ENCODE measurements around the gene ITPR2. TPM values are rescaled to one million over a fixed set of nuclear protein-coding genes. Genes with fewer than 3 reads are reported as not detected.

The ITPR2 gene
- total and polyA plus RNA-seq, 2 of the 13 experiments (the other 11 are each of a cell fraction or from before 2014, with no cell fraction given): 31.9 to 81.9 TPM

DNA sequence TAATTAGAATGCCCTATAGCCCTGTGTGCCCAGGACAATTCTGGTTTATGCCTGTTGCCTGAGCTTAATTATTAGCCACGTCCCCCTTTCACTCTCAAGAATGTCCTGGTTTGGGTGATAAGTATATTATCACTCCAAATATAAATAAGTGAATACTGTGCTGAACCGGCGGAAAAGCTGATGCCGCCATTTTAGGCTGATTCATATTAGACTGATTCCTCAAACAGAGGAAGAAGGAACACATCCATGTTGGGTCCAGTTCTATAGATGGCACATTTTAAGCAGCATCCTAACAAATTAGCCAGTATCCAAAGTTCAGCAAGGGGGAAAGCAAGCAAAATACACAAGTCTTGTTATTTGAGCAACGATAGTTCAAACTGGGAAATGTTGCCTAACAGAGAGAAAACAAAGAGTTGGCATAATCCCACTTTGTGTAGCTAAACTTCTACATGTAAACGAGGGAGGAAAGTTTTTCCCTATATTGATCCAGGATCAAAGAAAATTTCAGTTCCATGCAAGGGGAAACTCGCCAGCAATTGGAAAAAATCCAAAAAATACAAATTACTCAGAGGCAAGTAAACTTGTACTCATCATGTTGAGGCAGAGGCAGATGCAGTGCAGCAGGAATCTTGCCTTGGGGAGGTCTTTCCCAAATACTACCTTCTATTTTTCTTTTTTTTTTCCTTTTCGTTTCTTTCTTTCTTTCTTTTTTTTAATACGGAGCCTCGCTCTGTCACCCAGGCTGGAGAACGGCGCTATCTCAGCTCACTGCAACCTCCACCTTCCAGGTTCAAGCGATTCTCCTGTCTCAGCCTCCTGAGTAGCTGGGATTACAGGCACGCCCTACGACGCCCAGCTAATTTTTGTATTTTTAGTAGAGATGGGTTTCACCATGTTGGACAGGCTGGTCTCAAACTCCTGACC lies 96.2 kb downstream of the ITPR2 start (continued):
- TF ChIP-seq, protein P1, sequence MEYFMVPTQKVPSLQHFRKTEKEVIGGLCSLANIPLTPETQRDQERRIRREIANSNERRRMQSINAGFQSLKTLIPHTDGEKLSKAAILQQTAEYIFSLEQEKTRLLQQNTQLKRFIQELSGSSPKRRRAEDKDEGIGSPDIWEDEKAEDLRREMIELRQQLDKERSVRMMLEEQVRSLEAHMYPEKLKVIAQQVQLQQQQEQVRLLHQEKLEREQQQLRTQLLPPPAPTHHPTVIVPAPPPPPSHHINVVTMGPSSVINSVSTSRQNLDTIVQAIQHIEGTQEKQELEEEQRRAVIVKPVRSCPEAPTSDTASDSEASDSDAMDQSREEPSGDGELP (IDR thresholded peaks at IDR 0.05; ENCODE audit: borderline replicate concordance, low read depth): no peak; the same call in 1 of the 2 replicates
- TF ChIP-seq, protein P2, sequence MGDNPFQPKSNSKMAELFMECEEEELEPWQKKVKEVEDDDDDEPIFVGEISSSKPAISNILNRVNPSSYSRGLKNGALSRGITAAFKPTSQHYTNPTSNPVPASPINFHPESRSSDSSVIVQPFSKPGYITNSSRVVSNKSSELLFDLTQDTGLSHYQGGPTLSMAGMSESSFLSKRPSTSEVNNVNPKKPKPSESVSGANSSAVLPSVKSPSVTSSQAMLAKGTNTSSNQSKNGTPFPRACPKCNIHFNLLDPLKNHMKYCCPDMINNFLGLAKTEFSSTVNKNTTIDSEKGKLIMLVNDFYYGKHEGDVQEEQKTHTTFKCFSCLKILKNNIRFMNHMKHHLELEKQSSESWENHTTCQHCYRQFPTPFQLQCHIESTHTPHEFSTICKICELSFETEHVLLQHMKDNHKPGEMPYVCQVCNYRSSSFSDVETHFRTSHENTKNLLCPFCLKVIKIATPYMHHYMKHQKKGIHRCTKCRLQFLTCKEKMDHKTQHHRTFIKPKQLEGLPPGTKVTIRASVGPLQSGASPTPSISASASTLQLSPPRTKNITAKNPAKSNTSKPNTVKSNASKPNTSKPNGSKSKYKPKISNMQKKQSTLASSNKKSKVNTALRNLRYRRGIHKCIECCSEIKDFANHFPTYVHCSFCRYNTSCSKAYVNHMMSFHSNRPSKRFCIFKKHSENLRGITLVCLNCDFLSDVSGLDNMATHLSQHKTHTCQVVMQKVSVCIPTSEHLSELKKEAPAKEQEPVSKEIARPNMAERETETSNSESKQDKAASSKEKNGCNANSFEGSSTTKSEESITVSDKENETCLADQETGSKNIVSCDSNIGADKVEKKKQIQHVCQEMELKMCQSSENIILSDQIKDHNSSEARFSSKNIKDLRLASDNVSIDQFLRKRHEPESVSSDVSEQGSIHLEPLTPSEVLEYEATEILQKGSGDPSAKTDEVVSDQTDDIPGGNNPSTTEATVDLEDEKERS (CRISPR knock-in tag; IDR thresholded peaks at IDR 0.05): peak; percentile 89
- TF ChIP-seq HNF4G (IDR thresholded peaks at IDR 0.05; ENCODE audit: borderline replicate concordance, low read depth, low read length): peak; percentile 91
- TF ChIP-seq HNF4G (CRISPR knock-in tag; IDR thresholded peaks at IDR 0.05; ENCODE audit: borderline replicate concordance, low read depth): no peak; the same call in 1 of the 2 replicates
- TF ChIP-seq NCOA5 (CRISPR knock-in tag; IDR thresholded peaks at IDR 0.05): no peak
- TF ChIP-seq ATF7 (IDR thresholded peaks at IDR 0.05): peak; percentile 10; the same call in 1 of the 2 replicates
- TF ChIP-seq ATF7 (CRISPR knock-in tag; IDR thresholded peaks at IDR 0.05): peak; percentile 44; the same call in 1 of the 2 replicates
- TF ChIP-seq, protein P3, sequence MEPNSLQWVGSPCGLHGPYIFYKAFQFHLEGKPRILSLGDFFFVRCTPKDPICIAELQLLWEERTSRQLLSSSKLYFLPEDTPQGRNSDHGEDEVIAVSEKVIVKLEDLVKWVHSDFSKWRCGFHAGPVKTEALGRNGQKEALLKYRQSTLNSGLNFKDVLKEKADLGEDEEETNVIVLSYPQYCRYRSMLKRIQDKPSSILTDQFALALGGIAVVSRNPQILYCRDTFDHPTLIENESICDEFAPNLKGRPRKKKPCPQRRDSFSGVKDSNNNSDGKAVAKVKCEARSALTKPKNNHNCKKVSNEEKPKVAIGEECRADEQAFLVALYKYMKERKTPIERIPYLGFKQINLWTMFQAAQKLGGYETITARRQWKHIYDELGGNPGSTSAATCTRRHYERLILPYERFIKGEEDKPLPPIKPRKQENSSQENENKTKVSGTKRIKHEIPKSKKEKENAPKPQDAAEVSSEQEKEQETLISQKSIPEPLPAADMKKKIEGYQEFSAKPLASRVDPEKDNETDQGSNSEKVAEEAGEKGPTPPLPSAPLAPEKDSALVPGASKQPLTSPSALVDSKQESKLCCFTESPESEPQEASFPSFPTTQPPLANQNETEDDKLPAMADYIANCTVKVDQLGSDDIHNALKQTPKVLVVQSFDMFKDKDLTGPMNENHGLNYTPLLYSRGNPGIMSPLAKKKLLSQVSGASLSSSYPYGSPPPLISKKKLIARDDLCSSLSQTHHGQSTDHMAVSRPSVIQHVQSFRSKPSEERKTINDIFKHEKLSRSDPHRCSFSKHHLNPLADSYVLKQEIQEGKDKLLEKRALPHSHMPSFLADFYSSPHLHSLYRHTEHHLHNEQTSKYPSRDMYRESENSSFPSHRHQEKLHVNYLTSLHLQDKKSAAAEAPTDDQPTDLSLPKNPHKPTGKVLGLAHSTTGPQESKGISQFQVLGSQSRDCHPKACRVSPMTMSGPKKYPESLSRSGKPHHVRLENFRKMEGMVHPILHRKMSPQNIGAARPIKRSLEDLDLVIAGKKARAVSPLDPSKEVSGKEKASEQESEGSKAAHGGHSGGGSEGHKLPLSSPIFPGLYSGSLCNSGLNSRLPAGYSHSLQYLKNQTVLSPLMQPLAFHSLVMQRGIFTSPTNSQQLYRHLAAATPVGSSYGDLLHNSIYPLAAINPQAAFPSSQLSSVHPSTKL (CRISPR knock-in tag; IDR thresholded peaks at IDR 0.05): peak; percentile 99
- peak; percentile 75; the same call in 1 of the 2 replicates for TF ChIP-seq ZBTB7B (CRISPR knock-in tag; IDR thresholded peaks at IDR 0.05)
- peak; percentile 55; the same call in 1 of the 2 replicates for TF ChIP-seq GATAD1 (CRISPR knock-in tag; IDR thresholded peaks at IDR 0.05)
- TF ChIP-seq, protein P4, sequence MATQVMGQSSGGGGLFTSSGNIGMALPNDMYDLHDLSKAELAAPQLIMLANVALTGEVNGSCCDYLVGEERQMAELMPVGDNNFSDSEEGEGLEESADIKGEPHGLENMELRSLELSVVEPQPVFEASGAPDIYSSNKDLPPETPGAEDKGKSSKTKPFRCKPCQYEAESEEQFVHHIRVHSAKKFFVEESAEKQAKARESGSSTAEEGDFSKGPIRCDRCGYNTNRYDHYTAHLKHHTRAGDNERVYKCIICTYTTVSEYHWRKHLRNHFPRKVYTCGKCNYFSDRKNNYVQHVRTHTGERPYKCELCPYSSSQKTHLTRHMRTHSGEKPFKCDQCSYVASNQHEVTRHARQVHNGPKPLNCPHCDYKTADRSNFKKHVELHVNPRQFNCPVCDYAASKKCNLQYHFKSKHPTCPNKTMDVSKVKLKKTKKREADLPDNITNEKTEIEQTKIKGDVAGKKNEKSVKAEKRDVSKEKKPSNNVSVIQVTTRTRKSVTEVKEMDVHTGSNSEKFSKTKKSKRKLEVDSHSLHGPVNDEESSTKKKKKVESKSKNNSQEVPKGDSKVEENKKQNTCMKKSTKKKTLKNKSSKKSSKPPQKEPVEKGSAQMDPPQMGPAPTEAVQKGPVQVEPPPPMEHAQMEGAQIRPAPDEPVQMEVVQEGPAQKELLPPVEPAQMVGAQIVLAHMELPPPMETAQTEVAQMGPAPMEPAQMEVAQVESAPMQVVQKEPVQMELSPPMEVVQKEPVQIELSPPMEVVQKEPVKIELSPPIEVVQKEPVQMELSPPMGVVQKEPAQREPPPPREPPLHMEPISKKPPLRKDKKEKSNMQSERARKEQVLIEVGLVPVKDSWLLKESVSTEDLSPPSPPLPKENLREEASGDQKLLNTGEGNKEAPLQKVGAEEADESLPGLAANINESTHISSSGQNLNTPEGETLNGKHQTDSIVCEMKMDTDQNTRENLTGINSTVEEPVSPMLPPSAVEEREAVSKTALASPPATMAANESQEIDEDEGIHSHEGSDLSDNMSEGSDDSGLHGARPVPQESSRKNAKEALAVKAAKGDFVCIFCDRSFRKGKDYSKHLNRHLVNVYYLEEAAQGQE (IDR thresholded peaks at IDR 0.05; ENCODE audit: borderline replicate concordance in 1 of 2, low read depth in 1 of 2, low read length in 2 of 2): peak in 1 of 2 experiments; percentile 74; a peak in 2 of 4 replicates
- no peak for TF ChIP-seq MXD4 (CRISPR knock-in tag; IDR thresholded peaks at IDR 0.05)
- TF ChIP-seq NR2F1 (CRISPR knock-in tag; IDR thresholded peaks at IDR 0.05): 0 out of 4 replicates have a peak, but pooled peaks of 1 of the 2 experiments have one; percentile 39
- TF ChIP-seq, protein P5, sequence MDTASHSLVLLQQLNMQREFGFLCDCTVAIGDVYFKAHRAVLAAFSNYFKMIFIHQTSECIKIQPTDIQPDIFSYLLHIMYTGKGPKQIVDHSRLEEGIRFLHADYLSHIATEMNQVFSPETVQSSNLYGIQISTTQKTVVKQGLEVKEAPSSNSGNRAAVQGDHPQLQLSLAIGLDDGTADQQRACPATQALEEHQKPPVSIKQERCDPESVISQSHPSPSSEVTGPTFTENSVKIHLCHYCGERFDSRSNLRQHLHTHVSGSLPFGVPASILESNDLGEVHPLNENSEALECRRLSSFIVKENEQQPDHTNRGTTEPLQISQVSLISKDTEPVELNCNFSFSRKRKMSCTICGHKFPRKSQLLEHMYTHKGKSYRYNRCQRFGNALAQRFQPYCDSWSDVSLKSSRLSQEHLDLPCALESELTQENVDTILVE (CRISPR knock-in tag; IDR thresholded peaks at IDR 0.05): peak; percentile 93
